ENCODE data around the gene OPA3. TPM values are rescaled to one million over a fixed set of nuclear protein-coding genes. Genes with fewer than 3 reads are reported as not detected.

OPA3 gene
- total and polyA plus RNA-seq, 10 of the 15 experiments (the other 5 are each of a cell fraction or from before 2014, with no cell fraction given): 2.2 to 24.3 (median 13.3) TPM

DNA sequence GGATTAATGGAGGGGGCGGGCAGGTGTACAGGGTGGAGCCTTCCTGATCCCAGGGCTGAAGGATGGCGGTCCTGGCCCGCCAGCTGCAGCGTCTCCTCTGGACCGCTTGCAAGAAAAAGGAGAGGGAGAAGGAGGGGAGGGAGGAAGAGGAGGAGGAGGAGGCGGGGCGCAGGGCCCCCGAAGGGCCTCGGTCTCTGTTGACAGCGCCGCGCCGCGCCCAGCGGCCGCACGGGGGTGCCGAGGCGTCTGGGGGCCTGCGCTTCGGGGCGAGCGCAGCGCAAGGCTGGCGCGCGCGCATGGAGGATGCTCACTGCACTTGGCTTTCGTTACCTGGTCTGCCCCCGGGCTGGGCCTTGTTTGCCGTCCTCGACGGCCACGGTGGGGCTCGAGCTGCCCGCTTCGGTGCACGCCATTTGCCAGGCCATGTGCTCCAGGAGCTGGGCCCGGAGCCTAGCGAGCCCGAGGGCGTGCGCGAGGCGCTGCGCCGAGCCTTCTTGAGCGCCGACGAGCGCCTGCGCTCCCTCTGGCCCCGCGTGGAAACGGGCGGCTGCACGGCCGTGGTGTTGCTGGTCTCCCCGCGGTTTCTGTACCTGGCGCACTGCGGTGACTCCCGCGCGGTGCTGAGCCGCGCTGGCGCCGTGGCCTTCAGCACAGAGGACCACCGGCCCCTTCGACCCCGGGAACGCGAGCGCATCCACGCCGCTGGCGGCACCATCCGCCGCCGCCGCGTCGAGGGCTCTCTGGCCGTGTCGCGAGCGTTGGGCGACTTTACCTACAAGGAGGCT is 86.0 kb downstream of the OPA3 start, which contains the start of gene PPM1N:
PPM1N (plus strand) TSS at position 33 of the 785 bp plus-strand sequence; CDS start at position 63, 30 bp downstream.
- BruUV-seq (replicated peaks): no TSS peak
- peak within 1 kb of the TSS; percentile 18; the same call in 1 of the 2 replicates for H3K9ac ChIP-seq (ENCODE audit: control insufficient read depth, insufficient read depth, low read length)
- H3K36me3 ChIP-seq (ENCODE audit: control insufficient read depth in 2 of 2, insufficient read depth in 2 of 2, low read length in 1 of 2): no peaks in the 10 kb centered on the region
- H3K4me1 ChIP-seq (ENCODE audit: control insufficient read depth, insufficient read depth, low read length): peaks cover 30% of the 10 kb centered on the region
- ATAC-seq (peak; percentile 65), FAIRE-seq (no peak), DNase-seq (ENCODE audit: low read depth, low spot score) (no peak)
- H3K79me2 ChIP-seq (ENCODE audit: control insufficient read depth, insufficient read depth, low read length): no peaks in the 10 kb centered on the region
- H3K9me3 ChIP-seq (replicated peaks; ENCODE audit: control insufficient read depth, insufficient read depth, low read length): no peaks in the 10 kb centered on the region; the same call in 2 of the 3 replicates
- ChIA-PET POLR2A (interaction anchor here (1.0 to 2.5 kb wide), 4 partner anchors 12 to 45 kb away, joined by 3 to 8 read pairs (median 4); no protein-coding TSS in a partner anchor), SMC1A (ENCODE audit: uncharacterized antibody, unreplicated experiment) (interaction anchor here (0.6 to 1.2 kb wide), 2 partner anchors 17 to 74 kb away, joined by 3 read pairs; no protein-coding TSS in a partner anchor), RAD21 (ENCODE audit: unreplicated experiment) (no interaction called here), CTCF (interaction anchor here (0.6 to 6.6 kb wide), 3 partner anchors 10 to 60 kb away, joined by 3 to 65 read pairs (median 4); no protein-coding TSS in a partner anchor)
- H3K27me3 ChIP-seq (replicated peaks in 1 of 2; ENCODE audit: control insufficient read depth in 2 of 2, insufficient read depth in 2 of 2, low read length in 1 of 2): peaks cover 0 to 9% of the 10 kb centered on the region in 2 experiments; a peak in 3 of 4 replicates
- H4K20me1 ChIP-seq (ENCODE audit: control insufficient read depth, insufficient read depth): peaks cover 6% of the 10 kb centered on the region; the same call in 1 of the 2 replicates
- H2AFZ ChIP-seq (ENCODE audit: control insufficient read depth, low read depth, low read length): peak within 1 kb of the TSS; percentile 55
- H3K4me3 ChIP-seq: peak within 1 kb of the TSS; percentile 48
- intact Hi-C loops (cut with micrococcal nuclease; ENCODE audit: unreplicated experiment): loop anchor here (5.0 kb wide), 1 partner anchor 74 kb away; no protein-coding TSS in a partner anchor
- WGBS (ENCODE audit: insufficient coverage, insufficient replicate concordance, low lambda C conversion rate, missing lambda C conversion rate): 21% methylated on average over 67 of the region's 89 CpGs
- no peak within 1 kb of the TSS for H3K27ac ChIP-seq (ENCODE audit: control insufficient read depth, insufficient read depth)
- in situ Hi-C loops (cut with MboI): no loop called here
- peak within 1 kb of the TSS; percentile 84 for H3K4me2 ChIP-seq (ENCODE audit: control insufficient read depth, insufficient read depth)
- TF ChIP-seq NBN (IDR thresholded peaks at IDR 0.05) (no peak), MTA2 (IDR thresholded peaks at IDR 0.05; ENCODE audit: low read depth) (no peak), YBX1 (IDR thresholded peaks at IDR 0.05) (no peak), SREBF2 (IDR thresholded peaks at IDR 0.05; ENCODE audit: low read length) (no peak), TAF1 (IDR thresholded peaks at IDR 0.05; ENCODE audit: borderline replicate concordance, low read depth, low read length) (no peak), FOS (IDR thresholded peaks at IDR 0.05; ENCODE audit: borderline replicate concordance, extremely low read depth, insufficient read length) (no peak), NRF1 (conservative IDR thresholded peaks at IDR 0.05; ENCODE audit: low read depth, low read length) (no peak), ETV6 (conservative IDR thresholded peaks at IDR 0.05 in 1 of 2, IDR thresholded peaks at IDR 0.05 in 1 of 2; ENCODE audit: borderline replicate concordance in 1 of 2, low read depth in 1 of 2) (no peak), KAT2A (conservative IDR thresholded peaks at IDR 0.05; ENCODE audit: control insufficient read depth, low read depth, low read length) (no peak), TCF7 (IDR thresholded peaks at IDR 0.05; ENCODE audit: borderline replicate concordance) (no peak), ZNF622 (IDR thresholded peaks at IDR 0.05) (no peak), EP300 (IDR thresholded peaks at IDR 0.05; ENCODE audit: borderline replicate concordance in 1 of 2, control insufficient read depth in 1 of 2, low read depth in 2 of 2, low read length in 2 of 2) (no peak), IKZF1 (conservative IDR thresholded peaks at IDR 0.05) (peak; percentile 60), EGR1 (IDR thresholded peaks at IDR 0.05; ENCODE audit: borderline replicate concordance in 1 of 2, low read depth in 2 of 2, low read length in 2 of 2) (0 out of 3 replicates have a peak, but pooled peaks of 1 of the 2 experiments have one; percentile 4)
- TF ChIP-seq, protein P1, sequence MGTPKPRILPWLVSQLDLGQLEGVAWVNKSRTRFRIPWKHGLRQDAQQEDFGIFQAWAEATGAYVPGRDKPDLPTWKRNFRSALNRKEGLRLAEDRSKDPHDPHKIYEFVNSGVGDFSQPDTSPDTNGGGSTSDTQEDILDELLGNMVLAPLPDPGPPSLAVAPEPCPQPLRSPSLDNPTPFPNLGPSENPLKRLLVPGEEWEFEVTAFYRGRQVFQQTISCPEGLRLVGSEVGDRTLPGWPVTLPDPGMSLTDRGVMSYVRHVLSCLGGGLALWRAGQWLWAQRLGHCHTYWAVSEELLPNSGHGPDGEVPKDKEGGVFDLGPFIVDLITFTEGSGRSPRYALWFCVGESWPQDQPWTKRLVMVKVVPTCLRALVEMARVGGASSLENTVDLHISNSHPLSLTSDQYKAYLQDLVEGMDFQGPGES (IDR thresholded peaks at IDR 0.05): no peak
- TF ChIP-seq, protein P2, sequence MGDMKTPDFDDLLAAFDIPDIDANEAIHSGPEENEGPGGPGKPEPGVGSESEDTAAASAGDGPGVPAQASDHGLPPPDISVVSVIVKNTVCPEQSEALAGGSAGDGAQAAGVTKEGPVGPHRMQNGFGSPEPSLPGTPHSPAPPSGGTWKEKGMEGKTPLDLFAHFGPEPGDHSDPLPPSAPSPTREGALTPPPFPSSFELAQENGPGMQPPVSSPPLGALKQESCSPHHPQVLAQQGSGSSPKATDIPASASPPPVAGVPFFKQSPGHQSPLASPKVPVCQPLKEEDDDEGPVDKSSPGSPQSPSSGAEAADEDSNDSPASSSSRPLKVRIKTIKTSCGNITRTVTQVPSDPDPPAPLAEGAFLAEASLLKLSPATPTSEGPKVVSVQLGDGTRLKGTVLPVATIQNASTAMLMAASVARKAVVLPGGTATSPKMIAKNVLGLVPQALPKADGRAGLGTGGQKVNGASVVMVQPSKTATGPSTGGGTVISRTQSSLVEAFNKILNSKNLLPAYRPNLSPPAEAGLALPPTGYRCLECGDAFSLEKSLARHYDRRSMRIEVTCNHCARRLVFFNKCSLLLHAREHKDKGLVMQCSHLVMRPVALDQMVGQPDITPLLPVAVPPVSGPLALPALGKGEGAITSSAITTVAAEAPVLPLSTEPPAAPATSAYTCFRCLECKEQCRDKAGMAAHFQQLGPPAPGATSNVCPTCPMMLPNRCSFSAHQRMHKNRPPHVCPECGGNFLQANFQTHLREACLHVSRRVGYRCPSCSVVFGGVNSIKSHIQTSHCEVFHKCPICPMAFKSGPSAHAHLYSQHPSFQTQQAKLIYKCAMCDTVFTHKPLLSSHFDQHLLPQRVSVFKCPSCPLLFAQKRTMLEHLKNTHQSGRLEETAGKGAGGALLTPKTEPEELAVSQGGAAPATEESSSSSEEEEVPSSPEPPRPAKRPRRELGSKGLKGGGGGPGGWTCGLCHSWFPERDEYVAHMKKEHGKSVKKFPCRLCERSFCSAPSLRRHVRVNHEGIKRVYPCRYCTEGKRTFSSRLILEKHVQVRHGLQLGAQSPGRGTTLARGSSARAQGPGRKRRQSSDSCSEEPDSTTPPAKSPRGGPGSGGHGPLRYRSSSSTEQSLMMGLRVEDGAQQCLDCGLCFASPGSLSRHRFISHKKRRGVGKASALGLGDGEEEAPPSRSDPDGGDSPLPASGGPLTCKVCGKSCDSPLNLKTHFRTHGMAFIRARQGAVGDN (IDR thresholded peaks at IDR 0.05): no peak
- TF ChIP-seq, protein P3, sequence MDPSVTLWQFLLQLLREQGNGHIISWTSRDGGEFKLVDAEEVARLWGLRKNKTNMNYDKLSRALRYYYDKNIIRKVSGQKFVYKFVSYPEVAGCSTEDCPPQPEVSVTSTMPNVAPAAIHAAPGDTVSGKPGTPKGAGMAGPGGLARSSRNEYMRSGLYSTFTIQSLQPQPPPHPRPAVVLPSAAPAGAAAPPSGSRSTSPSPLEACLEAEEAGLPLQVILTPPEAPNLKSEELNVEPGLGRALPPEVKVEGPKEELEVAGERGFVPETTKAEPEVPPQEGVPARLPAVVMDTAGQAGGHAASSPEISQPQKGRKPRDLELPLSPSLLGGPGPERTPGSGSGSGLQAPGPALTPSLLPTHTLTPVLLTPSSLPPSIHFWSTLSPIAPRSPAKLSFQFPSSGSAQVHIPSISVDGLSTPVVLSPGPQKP (IDR thresholded peaks at IDR 0.05; ENCODE audit: low read depth, low read length): no peak

Measured in GM12878 (cell line).